GM19324 (cell line): ENCODE measurements around the gene DENND11.
A peak's percentile ranks its signal among the peaks of the same experiment; 100 is the strongest.
"Not testable (repeated sequence)": the region's sequence is repeated elsewhere in the genome, so short reads cannot be mapped to it uniquely, and the experiment has no call there.

Experiments used
- ATAC-seq: cut with Tn5 transposase; IDR thresholded peaks from one replicate; pipeline ENCODE4 v1.9.1; 2021; ENCODE audit warnings: mild to moderate bottlenecking, moderate library complexity; ENCODE audit not compliant: unreplicated experiment, low FRiP score

The DENND11 gene

DNA sequence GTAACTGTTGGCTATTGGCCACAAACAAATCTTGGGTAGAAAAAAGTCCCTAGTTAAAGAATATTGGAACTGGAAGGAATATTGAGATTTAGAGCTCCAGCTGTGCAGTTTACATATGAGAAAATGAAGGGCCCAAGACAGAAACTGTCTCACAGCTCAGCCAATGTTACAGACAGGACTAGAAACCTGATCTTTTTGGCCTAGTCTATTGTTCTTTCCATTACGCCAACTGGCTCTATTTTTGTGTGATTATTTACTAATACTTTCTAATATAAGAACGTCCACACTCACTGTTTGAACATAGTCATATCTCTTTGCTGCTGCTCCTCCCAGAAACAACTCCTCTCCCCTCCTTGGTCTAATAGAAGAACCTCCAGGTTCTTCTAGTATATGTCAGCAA lies 7.4 kb upstream of the DENND11 start:
- no peak for ATAC-seq

DNA sequence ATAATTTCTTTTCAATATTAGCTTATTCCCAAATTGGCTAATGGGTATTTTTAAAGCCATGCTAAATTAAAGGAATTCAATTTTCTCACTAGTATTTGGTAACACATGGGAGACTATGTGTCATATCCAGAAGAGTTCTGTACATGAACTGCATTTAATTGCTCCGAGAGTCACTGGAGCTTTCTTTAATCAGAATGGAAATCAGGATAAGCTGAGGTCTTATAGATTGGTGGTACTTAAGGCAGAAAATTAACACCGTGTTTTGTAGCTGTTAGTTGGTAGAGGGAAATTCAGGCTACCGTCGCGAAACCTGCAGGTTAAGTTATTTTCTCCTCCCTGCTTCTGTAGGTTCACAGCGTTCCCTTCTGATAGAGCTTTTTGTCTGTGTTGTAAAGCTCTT lies 6.4 kb upstream of the DENND11 start, which contains the start of gene WEE2:
Gene WEE2 (plus strand): TSS at position 3 of the 400 bp plus-strand sequence. CDS start 406 bp downstream, outside the sequence.
- ATAC-seq: no peak

DNA sequence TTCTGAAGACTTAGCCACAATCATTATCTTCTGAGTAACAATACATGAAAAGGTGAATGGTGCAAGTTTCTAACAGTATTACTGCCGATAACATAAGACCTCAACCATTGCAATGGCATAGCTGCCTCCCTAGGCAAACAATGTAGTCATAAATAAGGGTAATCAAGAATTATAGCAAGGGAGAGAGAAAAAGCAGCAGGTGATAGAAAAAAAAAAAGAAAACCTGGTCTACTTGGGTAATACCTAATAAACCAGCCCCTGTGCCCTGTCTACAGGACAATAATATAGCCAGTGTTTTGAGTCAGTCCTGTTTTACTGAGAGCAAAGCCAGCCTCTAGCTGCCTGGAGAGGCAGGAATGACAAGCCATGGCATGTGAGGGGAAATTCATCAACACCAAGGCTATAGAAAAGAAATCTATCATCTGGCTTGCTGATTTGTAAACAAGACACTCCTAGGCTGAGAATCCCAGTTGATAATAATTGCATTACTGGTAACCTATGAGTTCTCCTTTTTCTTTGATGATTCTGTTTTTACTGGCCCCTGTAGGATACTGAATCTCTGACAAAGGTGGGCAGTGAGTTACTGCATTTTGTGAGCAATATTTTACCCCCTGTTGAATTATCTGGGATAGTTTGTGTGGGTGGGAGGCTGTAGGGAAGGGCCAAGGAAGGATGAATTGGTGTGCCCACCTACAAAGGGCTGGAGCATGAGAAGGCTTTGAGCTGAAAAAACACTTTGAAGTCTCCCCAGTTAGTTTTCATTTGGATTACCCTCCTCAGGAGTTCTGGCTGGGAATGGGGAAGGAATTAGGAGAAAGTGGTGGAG lies 4.5 kb upstream of the DENND11 start:
- ATAC-seq: no peak

DNA sequence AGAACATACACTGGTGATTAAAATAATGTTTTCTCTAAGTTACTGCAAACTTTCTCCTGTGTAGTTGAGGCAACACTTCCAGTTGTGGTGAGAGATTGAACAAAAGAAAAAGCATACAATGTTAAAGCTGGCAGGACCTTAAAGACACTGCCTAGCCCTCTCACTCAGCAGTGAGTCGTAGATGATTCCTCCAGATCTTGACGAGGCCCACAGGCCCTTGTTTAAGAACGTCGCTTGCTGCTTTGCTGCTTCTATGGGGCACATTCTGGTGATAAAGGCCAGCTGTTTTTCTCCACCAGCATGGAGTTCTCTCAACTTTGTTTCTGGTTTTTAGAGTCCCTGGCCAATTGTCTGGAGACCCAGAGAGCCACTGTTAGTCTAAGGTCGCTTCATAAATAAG lies 2.8 kb upstream of the DENND11 start:
- no peak for ATAC-seq

DNA sequence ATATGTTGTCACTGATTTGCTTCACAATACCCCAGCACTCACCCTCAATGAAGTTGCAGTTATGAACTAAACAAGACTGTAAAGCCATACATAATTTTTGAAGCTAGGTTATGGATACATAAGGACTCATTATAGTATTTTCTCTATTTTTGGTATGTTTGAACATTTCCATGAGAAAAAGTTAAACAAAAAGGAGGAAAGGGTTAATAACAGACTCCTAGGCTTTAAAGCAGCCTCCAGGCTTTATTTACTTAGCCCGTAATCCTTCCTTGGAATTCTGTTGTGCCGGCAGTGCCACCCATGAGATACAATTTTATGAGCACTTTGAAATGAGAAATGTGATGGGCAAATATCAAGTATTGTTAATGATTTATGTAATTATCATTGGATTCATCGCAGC lies 2.1 kb upstream of the DENND11 start:
- ATAC-seq: no peak

DNA sequence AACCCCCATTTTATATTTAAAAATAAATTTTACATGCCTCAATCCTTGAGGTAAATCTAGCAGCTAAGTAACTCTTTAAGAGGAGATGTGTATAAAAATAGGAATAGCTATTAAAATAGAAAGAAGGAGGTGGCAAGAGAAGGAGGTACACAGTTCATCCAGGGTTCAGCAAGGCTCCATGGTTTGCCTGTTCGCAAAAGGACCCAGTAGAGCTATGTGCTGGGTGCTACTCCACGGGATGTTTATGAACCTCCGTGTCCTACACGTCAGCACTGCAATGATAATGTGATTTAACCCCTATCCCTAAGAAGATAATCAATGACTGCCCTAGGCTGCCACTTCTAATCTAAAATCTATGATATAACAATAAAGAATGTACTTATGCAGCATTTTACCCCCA lies 926 bp upstream of the DENND11 start:
- no peak for ATAC-seq

DNA sequence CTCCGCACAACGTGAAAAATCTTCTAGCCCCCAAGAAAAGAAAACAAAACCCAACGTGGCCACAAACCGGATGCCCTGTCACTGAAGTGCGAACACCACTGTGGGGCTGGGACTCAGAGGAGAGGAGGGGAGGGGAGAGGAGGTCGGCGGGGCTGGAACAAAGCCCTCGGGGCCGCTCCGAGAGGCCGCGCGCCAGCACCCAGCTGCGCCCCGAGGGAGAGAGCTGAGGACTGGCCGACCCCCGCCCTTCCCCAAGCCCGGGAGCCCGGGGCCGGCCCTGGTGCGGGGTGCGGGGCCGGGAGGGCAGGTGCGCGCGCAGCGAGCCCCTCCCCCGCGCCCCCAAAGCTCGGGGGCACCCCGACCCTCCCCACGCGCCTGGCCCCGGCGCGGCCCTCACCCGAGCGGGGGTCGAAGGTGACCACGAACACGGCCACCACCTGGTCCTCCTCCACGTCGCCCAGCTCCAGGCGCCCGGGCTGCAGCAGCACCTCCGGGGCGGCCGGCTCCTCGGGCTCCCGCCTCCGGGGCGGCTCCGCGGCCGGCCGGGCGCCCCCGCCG lies 398 bp downstream of the DENND11 start:
- ATAC-seq: peak; percentile 89

DNA sequence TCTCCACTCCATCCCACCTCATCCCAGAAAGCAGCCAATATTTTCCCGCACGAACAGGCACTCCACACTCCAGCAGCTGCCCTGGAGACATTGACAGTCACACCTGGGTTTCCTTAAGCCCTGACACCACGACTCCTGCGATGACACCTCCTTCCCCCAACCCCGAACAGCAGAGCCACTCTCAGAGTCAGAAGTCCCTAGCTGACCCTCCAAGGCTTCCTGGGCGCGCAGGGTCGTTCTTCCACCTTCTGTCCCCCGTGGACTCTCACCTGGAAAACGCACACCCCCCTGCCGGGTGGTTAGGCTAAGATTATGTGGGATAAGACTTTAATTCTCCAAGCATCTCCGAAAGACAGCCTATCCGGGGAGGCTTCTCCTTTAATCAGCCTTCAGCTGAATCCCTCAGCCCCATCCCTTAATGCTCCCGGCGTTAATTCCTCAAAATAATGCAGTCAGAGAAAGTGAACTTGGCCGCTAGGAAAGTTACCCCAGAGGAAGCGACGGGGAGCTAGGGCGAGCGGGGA lies 1.1 kb downstream of the DENND11 start:
- no peak for ATAC-seq

DNA sequence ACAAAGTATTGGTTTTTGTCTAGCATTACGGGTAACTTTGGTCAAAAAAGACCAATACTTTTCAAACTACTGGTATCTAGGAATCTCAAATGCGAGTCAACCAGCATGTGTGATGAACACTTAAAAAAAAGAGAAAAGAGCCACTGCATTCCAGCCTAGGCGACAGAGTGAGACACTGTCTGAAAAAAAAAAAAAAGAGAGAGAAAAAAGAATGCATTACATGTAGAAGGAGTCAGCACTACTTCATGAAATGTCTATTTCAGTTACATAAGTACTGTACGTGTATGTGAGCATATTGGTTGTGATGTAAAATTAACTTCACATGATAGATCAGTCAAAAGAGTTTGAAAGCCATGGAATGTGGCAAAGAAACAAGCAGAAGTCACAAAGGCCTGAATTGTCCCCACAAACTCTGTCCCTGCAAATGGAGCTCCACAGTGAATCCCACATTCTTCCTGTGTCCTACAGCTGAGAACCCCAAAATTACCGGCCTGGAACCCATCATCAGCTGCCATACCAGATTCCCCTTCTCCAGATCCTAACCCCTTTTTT lies 1.6 kb downstream of the DENND11 start:
- no peak for ATAC-seq

DNA sequence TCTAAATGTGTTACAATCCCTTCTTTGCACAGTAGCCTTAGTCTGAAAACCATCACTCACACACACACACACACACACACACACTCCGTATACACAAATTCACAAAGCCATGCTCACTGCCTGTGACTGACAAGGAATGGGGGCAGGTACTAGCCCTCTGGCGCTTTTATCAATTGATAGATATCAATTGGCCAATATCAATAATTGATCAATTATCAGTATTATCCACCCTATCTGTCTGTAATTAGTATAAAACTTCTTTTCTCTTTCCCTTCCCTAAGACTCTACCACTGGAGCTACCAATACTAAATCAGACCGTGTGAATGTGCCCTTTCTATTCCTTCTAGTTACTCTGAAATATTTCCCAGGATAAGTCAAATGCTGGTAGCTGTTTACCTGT lies 2.1 kb downstream of the DENND11 start:
- ATAC-seq: no peak

DNA sequence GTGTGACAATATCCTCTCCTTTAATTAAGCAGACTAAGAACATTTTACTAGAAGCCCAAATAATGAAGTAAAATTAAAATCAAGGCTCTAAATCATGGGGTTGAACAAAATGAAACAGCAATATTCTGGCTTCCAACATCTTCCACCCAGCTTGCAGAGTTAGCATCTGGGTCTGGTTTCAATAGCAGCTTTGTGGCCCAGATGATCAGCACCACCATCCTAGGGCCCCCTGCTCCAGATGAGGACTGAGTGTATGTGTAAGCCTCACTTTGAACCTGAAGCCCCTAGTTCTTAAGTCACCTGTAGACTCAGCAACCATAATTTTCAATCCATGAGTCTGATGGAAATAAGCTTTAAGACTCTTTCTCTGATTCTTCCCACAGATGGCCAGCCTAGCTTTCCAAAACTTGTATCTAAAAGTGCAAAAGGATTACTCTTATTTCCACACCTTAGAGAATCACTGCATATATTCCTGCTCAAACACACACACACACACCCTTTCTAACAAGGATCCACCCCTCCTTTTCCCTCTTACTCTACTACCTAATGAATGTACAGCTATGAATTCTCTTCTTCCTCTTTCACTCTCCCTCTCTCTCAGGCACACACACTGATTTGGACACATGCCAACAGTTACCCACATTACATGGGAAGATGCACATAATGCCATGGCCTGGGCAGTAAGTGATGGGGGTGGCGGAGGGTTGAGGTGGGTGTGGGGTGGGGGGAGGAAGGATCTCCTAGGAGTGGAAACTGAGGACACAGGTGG lies 3.5 kb downstream of the DENND11 start:
- no peak for ATAC-seq

DNA sequence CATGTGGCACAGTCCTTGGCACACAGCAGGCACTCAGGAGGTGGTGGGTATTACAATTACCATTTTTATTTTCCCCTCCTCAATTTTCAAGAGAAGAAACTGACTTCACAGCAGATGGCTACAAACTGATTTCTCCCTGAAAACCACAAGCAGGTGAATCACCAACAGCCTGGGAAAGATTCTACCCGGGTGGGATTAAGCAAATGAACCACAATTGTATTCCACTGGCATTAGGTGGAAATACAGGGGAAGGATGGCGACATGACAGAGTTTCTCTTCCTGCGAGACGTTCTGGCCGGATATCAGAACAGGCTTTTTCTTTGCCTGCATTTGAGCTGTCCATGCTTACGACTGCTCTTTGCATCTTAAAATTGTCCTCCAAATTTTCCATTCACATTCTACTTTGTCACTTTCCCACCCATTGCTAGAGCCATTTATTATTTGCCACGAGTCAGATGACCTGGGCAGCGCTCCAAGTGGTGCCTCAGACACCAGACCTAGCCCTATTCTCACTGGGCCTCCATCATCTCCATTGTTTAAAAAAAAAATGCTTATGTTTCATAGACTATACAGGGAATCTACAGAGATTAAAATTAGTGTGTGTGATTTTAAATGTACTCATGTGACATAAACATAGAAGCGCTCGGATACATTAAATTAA lies 4.6 kb downstream of the DENND11 start:
- no peak for ATAC-seq

DNA sequence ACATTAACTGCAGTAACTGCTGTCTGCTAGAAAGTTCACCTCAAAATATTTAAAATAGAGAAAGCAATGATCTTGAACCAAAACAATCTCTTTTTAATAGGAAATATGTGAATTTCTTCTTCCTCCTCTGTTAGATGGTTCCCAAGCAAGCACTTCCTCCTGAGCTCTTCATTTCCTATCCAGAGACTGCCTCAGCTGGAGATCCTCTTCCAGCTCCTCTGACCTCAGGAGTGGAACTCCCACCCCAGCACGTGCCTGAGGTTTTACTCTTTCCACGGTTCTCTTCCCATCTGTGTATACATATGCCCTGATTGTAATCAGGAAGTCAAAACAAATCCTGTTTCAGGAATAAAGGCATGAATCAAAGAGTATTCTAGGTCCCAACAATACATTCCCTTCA lies 5.6 kb downstream of the DENND11 start:
- ATAC-seq: no peak

DNA sequence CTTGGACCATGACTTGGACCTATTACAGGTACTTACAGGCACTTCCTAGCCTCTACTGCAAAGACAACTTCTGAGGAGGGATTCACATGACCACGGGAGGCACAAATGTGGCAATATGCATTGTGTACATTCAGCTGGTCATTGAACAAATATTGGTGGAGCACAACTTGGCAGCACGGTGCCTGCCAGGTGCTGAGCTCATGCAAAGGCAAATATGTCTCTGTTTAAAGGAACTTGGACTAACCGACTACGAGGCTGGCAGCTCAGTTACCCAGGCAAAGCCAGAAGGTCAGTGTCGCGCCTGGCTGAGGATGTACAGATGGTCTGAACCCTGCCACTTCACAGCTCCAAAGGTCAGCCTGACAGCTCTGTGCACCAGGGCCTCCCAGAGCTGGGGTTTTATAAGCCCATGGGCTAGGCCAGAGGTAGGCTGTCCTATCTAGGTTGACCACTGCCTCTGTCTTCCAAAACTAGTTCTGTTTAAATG lies 6.1 kb downstream of the DENND11 start:
- no peak for ATAC-seq

DNA sequence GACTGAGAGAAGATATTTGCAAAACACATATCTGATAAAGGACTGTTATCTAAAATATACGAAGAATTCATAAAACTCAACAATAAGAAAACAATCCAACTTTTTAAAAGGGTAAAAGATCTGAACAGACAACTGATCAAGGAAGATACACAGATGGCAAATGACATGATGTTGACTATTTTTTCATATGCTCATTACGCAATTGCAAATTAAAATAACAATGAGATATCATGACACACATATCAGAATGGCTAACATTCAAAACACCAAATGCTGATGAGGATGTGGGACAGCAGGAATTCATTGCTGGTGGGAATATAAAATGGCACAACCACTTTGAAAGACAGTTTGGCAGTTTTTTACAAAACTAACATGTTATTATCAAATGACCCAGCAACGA lies 8.9 kb downstream of the DENND11 start:
- ATAC-seq: no peak

DNA sequence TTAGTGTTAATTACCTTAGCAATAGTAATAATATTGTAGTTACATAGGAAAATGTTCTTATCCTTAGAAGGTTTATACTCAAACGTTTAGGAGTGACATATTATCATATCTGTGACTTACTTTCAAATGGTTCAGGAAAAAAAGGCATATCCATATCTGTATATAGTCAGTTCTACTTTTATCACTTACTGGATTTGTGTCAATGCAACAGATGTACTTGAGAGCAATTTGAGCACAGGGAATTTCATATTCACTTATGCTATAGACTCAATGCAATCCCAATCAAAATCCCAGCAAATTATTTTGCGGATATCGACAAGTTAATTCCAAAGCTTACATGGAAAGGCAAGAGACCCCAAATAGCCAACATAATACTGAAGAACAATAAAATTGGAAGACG lies 10.0 kb downstream of the DENND11 start:
- ATAC-seq: no peak

DNA sequence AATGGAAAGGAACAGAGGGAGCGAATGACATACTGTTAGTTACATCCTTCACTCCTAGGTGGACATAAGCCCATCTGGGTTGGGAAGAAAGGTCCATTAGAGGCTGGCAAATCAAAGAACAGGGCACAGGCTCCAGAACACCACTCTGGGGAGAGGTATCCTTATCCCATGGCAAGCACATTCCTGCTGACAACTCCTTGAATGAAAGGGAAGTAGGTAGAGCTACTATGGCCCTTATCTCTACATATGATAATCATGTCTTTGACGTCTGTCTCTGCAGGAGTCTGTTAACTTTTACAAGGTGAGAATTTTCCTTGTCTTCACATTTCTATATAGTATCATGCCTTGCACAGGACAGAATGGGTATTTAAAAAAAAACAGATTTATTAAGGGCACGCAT lies 10.4 kb downstream of the DENND11 start:
- no peak for ATAC-seq

DNA sequence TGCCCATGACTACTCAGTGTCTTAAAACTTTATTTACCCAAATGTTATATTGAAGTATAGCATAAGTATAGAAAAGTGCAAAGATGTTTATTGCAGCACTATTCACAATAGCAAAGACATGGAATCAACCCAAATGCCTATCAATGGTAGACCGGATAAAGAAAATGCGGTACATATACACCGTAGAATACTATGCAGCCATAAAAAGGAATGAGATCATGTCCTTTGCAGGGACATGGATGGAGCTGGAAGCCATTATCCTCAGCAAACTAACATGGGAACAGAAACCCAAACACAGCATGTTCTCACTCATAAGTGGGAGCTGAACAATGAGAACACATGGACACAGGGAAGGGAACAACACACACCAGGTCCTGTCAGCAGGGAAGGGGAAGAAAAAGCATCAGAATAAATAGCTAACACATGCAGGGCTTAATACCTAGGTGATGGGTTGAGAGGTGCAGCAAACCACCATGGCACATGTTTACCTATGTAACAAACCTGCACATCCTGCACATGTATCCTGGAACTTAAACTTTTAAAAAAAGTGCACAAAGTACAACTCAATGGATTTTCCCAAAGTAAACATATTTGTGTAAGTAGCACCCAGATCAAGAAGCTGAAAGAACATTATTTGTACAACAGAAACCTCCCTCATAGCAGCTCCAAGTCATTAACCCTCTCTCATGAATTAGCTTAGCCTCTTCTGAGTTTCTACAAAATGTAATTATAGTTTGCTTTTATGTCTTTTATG lies 12.7 kb downstream of the DENND11 start:
- not testable (repeated sequence) for ATAC-seq

DNA sequence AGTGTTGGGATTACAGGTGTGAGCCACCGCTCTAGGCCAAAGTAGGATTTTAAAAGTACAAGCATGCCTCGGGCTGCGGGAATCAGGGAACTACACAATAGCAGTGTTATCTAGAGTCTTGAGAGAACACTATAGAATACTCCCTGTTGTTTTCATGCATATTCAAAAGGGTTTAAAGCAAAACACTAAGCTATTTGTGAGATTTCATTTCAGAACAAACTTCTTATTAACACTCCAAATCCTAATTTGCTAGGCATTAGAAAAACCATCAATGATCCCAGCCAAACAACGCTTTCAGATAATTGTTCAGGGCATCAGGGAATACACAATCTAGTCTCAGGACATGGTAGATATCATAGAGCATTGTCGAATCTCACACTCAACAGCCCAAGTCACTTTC lies 13.9 kb downstream of the DENND11 start:
- no peak for ATAC-seq

DNA sequence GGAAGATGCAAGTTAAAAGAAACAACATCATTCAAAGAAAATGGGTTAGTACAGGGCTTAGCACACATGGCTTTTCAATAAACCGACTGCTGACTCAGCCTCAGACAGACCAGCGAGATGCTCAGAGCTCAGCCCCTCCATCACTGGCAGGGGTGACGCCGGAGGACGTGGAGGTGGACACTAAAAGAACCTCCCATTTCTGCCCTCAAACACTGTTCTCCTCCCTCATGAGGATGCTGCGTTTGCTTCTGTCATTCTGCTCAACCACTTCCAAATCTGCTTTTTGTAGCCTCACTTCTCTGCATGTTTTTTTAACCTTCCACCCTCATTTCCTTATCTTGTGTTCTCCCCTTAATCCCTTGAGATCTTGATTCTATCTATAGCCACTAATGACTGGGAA lies 15.3 kb downstream of the DENND11 start:
- ATAC-seq: no peak
